K562 (cell line): ENCODE data around the gene DDAH1. TPM values are rescaled to one million over a fixed set of nuclear protein-coding genes. Genes with fewer than 3 reads are reported as not detected.

Source experiments
- ATAC-seq: fragments of 200-7000 bp; cut with Tn5 transposase; 3 replicates; pipeline ENCODE4 v1.9.1; 2020; ENCODE audit warnings: moderate library complexity
- BruUV-seq: library from RNA; stranded (reverse); fragments of 400-500 nt; replicated peaks from 2 replicates; lab custom pipeline; 2021; lab: Mats Ljungman, UMichigan
- CTCF ChIA-PET: fragments of 300-600 bp; formaldehyde crosslinking; extraction: SDS; loops from one replicate; lab custom pipeline; 2021; ENCODE audit warnings: low intra/inter-chr PET ratio; lab: Yijun Ruan, JAX
- POLR2A ChIA-PET: fragments of 300-600, 350-650 bp; sonication (Branson Sonifier 250); formaldehyde crosslinking; extraction: SDS; loops from one replicate; lab custom pipeline; 2021; ENCODE audit warnings: antibody characterized with exemption, inconsistent platforms; lab: Yijun Ruan, JAX
- DNase-seq, 4 experiments: peaks; one replicate each; pipeline versions ENCODE4 v3.0.0 to v3.0.0-alpha.2; 2011 to 2018; ENCODE audit warnings: low spot score in 3 of 4, mixed read lengths in 3 of 4; ENCODE audit errors: extremely low read depth in 1 of 4
- FAIRE-seq: peaks from 2 replicates; lab custom pipeline; 2011; peaks lifted over from hg19 to GRCh38; lab: Jason Lieb, UNC
- H2AFZ ChIP-seq: 2 replicates; pipeline ENCODE4 v1.6.0; 2011; ENCODE audit warnings: low read depth, low read length, control low read depth, inconsistent platforms
- H3K27ac ChIP-seq: fragments of 200-600 bp; 3 replicates; pipeline ENCODE4 v1.8.0; 2011; ENCODE audit warnings: low read depth, mild to moderate bottlenecking, control low read depth, inconsistent platforms, low read length, moderate library complexity, mixed read lengths; ENCODE audit errors: extremely low read depth
- H3K27me3 ChIP-seq, 2 experiments: fragments of 300-600 bp in 1 of 2; 2 replicates in 1 of 2; 3 replicates in 1 of 2; pipeline versions ENCODE4 v1.6.0 to v1.8.0; 2011; ENCODE audit warnings: inconsistent platforms in 2 of 2, low read length in 2 of 2, mild to moderate bottlenecking in 1 of 2, mixed read lengths in 1 of 2, moderate library complexity in 1 of 2; ENCODE audit not compliant: control insufficient read depth in 2 of 2, insufficient read depth in 2 of 2
- H3K36me3 ChIP-seq: fragments of 300-600 bp; 3 replicates; pipeline ENCODE4 v1.8.0; 2011; ENCODE audit warnings: mild to moderate bottlenecking, low read length, inconsistent platforms; ENCODE audit not compliant: control insufficient read depth, insufficient read depth
- H3K4me1 ChIP-seq, 2 experiments: fragments of 200-600 bp in 1 of 2; replicated peaks in 1 of 2; 2 replicates in 1 of 2; 3 replicates in 1 of 2; pipeline versions ENCODE4 v1.5.1 to v1.8.0; 2011; ENCODE audit warnings: inconsistent platforms in 2 of 2, low read length in 2 of 2, mild to moderate bottlenecking in 1 of 2, mixed read lengths in 1 of 2, moderate library complexity in 1 of 2; ENCODE audit not compliant: control insufficient read depth in 2 of 2, insufficient read depth in 2 of 2
- H3K4me2 ChIP-seq: 2 replicates; pipeline ENCODE4 v1.6.1; 2011; ENCODE audit warnings: low read length, control low read depth, inconsistent platforms, mixed read lengths; ENCODE audit not compliant: insufficient read depth
- H3K4me3 ChIP-seq: fragments of 200-600 bp; sonication (generic), shearing (Covaris generic); 2 replicates; pipeline ENCODE4 v1.5.1; 2016; ENCODE audit warnings: control low read depth, inconsistent platforms
- H3K79me2 ChIP-seq: fragments of 200-600 bp; 3 replicates; pipeline ENCODE4 v1.8.0; 2011; ENCODE audit warnings: low read length, inconsistent platforms; ENCODE audit not compliant: control insufficient read depth, insufficient read depth
- H3K9ac ChIP-seq, 2 experiments: 2 replicates each; pipeline versions ENCODE4 v1.6.0 to v1.6.1; 2011; ENCODE audit warnings: low read depth in 2 of 2, low read length in 2 of 2, control low read depth in 1 of 2, inconsistent platforms in 1 of 2, mild to moderate bottlenecking in 1 of 2, mixed read lengths in 1 of 2; ENCODE audit not compliant: insufficient read depth in 1 of 2
- H3K9me1 ChIP-seq: one replicate; pipeline ENCODE4 v1.6.0; 2011; ENCODE audit warnings: inconsistent platforms, mild to moderate bottlenecking, low read length, moderate library complexity; ENCODE audit not compliant: control insufficient read depth, insufficient read depth
- H3K9me3 ChIP-seq: replicated peaks from 2 replicates; pipeline ENCODE4 v1.5.1; 2011; ENCODE audit warnings: low read depth, low read length, inconsistent platforms; ENCODE audit not compliant: control insufficient read depth, insufficient read depth
- H4K20me1 ChIP-seq: replicated peaks from 2 replicates; pipeline ENCODE4 v1.6.1; 2011; ENCODE audit warnings: low read length, inconsistent platforms, mixed read lengths; ENCODE audit not compliant: control insufficient read depth, insufficient read depth
- CSDE1 ChIP-seq, 2 experiments: fragments of 450-650 bp; IDR thresholded peaks; 2 replicates each; pipeline ENCODE4 v1.6.1; 2016; ENCODE audit warnings: mild to moderate bottlenecking in 1 of 2
- ELF2 ChIP-seq: fragments of 250-450 bp; sonication (Bioruptor Pico); IDR thresholded peaks from 2 replicates; pipeline ENCODE4 v1.5.0; 2021; ENCODE audit warnings: mild to moderate bottlenecking
- EP400 ChIP-seq: fragments of 450-650 bp; IDR thresholded peaks from 2 replicates; pipeline ENCODE4 v1.6.1; 2017; ENCODE audit warnings: antibody characterized with exemption, mild to moderate bottlenecking, moderate library complexity
- HIVEP1 ChIP-seq: fragments of 250-450 bp; sonication (Bioruptor Pico); IDR thresholded peaks from 2 replicates; pipeline ENCODE4 v1.4.0; 2020; ENCODE audit warnings: mild to moderate bottlenecking
- JUND ChIP-seq, 2 experiments: IDR thresholded peaks; 2 replicates in 1 of 2; 3 replicates in 1 of 2; pipeline ENCODE4 v1.6.1; 2011; ENCODE audit warnings: borderline replicate concordance in 2 of 2, low read depth in 2 of 2, low read length in 2 of 2, improper control_type of control experiment in 1 of 2, missing biosample characterization in 1 of 2, missing genetic modification characterization in 1 of 2, missing genetic modification reagents in 1 of 2
- MTA1 ChIP-seq: fragments of 450-650 bp; IDR thresholded peaks from 2 replicates; pipeline ENCODE4 v1.6.1; 2017; ENCODE audit warnings: borderline replicate concordance
- NFXL1 ChIP-seq: fragments of 450-650 bp; formaldehyde crosslinking; IDR thresholded peaks from 2 replicates; pipeline ENCODE4 v1.4.0; 2021; ENCODE audit warnings: mild to moderate bottlenecking
- RBM39 ChIP-seq: fragments of 200-400 bp; formaldehyde crosslinking; optimal IDR thresholded peaks from 2 replicates; pipeline ENCODE3; 2018; ENCODE audit warnings: low read depth, low read length
- UBTF ChIP-seq, 2 experiments: IDR thresholded peaks; 2 replicates each; pipeline ENCODE4 v1.6.1; 2012; ENCODE audit warnings: improper control_type of control experiment in 2 of 2, low read depth in 2 of 2, low read length in 2 of 2, borderline replicate concordance in 1 of 2
- ZNF253 ChIP-seq: fragments of 250-450 bp; sonication (Bioruptor Pico); conservative IDR thresholded peaks from 2 replicates; pipeline ENCODE4 v1.6.1; 2021; ENCODE audit warnings: mild to moderate bottlenecking
- ZNF668 ChIP-seq: fragments of 250-450 bp; sonication (Bioruptor Pico); IDR thresholded peaks from 2 replicates; pipeline ENCODE4 v1.8.0; 2022; ENCODE audit warnings: mild to moderate bottlenecking, inconsistent platforms
- ZSCAN29 ChIP-seq: fragments of 450-650 bp; IDR thresholded peaks from 2 replicates; pipeline ENCODE4 v1.6.1; 2017
- WGBS: fragments of 100-300 bp; shearing (Covaris generic); methylation state at CpG from one replicate; pipeline ENCODE4 v1.1.6; 2016; ENCODE audit warnings: low coverage, mixed read lengths; ENCODE audit not compliant: insufficient coverage; ENCODE audit errors: missing lambda C conversion rate; 5-methylcytosine and 5-hydroxymethylcytosine counted together
- in situ Hi-C: fragments of 300-500 bp; cut with MboI; formaldehyde crosslinking; loops from 4 replicates; pipeline ENCODE4 v1.15.0; 2018; ENCODE audit warnings: inconsistent platforms, mixed read lengths
- intact Hi-C: fragments of 100-400 bp; cut with micrococcal nuclease; formaldehyde crosslinking; loops from 2 replicates; pipeline ENCODE4 v1.14.2; 2022
- polyA plus RNA-seq, 8 experiments: library from polyadenylated mRNA; depleted of rRNA in 4 of 8; stranded (reverse) in 5 of 8; unstranded in 3 of 8; fragments of >200 nt; fragmentation: Nextera tagmentation in 2 of 8; fragmentation: Illumina TruSeq in 1 of 8; extraction: Ambion mirVana in 2 of 8; extraction: Trizol in 1 of 8; gene quantifications; 2 replicates each; pipeline versions ENCODE4 v1.2.1 to v1.2.3, GENCODE V29; 2011 to 2014; ENCODE audit warnings: inconsistent platforms in 1 of 8, missing spikeins in 1 of 8
- total RNA-seq, 7 experiments: library from RNA; depleted of rRNA in 6 of 7; stranded (reverse); fragments of >200 nt in 6 of 7; fragmentation: Illumina TruSeq in 2 of 7; extraction: Trizol in 2 of 7; gene quantifications; 2 replicates each; pipeline versions ENCODE4 v1.2.1 to v1.2.3, GENCODE V29; 2011 to 2021; ENCODE audit warnings: low replicate concordance in 1 of 7
- TF ChIP-seq, protein P1 (sequence below): fragments of 450-650 bp; IDR thresholded peaks from 2 replicates; pipeline ENCODE4 v1.6.1; 2016; ENCODE audit warnings: mild to moderate bottlenecking
- TF ChIP-seq, protein P2 (sequence below), 2 experiments: IDR thresholded peaks in 1 of 2; conservative IDR thresholded peaks in 1 of 2; 2 replicates each; pipeline ENCODE4 v1.6.1; 2016; ENCODE audit warnings: low read depth in 2 of 2, mild to moderate bottlenecking in 1 of 2, missing compliant biosample characterization in 1 of 2, missing genetic modification characterization in 1 of 2, moderate library complexity in 1 of 2

The DDAH1 gene
- total and polyA plus RNA-seq, 9 of the 15 experiments (the other 6 are each of a cell fraction or from before 2014, with no cell fraction given): 0.04 to 0.24 (median 0.10) TPM

- H2AFZ ChIP-seq: no peak overlapping the region
- no peaks in the 10 kb centered on the region for H3K9me3 ChIP-seq
- H3K79me2 ChIP-seq: no peaks in the 10 kb centered on the region
- ChIA-PET CTCF (no interaction called here), POLR2A (interaction anchor here (0.8 kb wide), 1 partner anchor 211 kb away, joined by 3 read pairs; no protein-coding TSS in a partner anchor)
- no peak for ATAC-seq
- intact Hi-C loops: no loop called here
- no peak overlapping the region for H3K27ac ChIP-seq
- H3K27me3 ChIP-seq: peaks cover 2 to 22% of the 10 kb centered on the region in 2 experiments; a peak in 3 of 5 replicates
- no peak for FAIRE-seq
- peaks cover 0 to 13% of the 10 kb centered on the region in 2 experiments; a peak in 2 of 5 replicates for H3K4me1 ChIP-seq
- BruUV-seq: no TSS peak
- H4K20me1 ChIP-seq: no peaks in the 10 kb centered on the region
- no peak overlapping the region for H3K4me3 ChIP-seq
- no peaks in the 10 kb centered on the region for H3K9me1 ChIP-seq
- no peaks in the 10 kb centered on the region for H3K36me3 ChIP-seq
- in situ Hi-C loops: no loop called here
- H3K4me2 ChIP-seq: no peak overlapping the region
- WGBS: 11% methylated on average over 26 of the region's 26 CpGs
- no peak for DNase-seq
- no peak overlapping the region for H3K9ac ChIP-seq
- no peak for TF ChIP-seq ZNF253 (CRISPR knock-in tag)
- no peak for TF ChIP-seq JUND (IDR thresholded peaks at IDR 0.05; ENCODE audit: borderline replicate concordance, low read depth, low read length)
- no peak for TF ChIP-seq JUND (tag; IDR thresholded peaks at IDR 0.05; ENCODE audit: borderline replicate concordance, low read depth, low read length)
- no peak for TF ChIP-seq NFXL1
- no peak for TF ChIP-seq RBM39
- TF ChIP-seq ZNF668 (CRISPR knock-in tag): no peak
- no peak for TF ChIP-seq ELF2 (CRISPR knock-in tag)
- no peak for TF ChIP-seq UBTF (IDR thresholded peaks at IDR 0.05; ENCODE audit: borderline replicate concordance in 1 of 2, low read depth in 2 of 2, low read length in 2 of 2)
- TF ChIP-seq, protein P1, sequence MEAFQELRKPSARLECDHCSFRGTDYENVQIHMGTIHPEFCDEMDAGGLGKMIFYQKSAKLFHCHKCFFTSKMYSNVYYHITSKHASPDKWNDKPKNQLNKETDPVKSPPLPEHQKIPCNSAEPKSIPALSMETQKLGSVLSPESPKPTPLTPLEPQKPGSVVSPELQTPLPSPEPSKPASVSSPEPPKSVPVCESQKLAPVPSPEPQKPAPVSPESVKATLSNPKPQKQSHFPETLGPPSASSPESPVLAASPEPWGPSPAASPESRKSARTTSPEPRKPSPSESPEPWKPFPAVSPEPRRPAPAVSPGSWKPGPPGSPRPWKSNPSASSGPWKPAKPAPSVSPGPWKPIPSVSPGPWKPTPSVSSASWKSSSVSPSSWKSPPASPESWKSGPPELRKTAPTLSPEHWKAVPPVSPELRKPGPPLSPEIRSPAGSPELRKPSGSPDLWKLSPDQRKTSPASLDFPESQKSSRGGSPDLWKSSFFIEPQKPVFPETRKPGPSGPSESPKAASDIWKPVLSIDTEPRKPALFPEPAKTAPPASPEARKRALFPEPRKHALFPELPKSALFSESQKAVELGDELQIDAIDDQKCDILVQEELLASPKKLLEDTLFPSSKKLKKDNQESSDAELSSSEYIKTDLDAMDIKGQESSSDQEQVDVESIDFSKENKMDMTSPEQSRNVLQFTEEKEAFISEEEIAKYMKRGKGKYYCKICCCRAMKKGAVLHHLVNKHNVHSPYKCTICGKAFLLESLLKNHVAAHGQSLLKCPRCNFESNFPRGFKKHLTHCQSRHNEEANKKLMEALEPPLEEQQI: no peak
- no peak for TF ChIP-seq MTA1
- no peak for TF ChIP-seq EP400
- no peak for TF ChIP-seq CSDE1 (IDR thresholded peaks at IDR 0.05)
- TF ChIP-seq, protein P2, sequence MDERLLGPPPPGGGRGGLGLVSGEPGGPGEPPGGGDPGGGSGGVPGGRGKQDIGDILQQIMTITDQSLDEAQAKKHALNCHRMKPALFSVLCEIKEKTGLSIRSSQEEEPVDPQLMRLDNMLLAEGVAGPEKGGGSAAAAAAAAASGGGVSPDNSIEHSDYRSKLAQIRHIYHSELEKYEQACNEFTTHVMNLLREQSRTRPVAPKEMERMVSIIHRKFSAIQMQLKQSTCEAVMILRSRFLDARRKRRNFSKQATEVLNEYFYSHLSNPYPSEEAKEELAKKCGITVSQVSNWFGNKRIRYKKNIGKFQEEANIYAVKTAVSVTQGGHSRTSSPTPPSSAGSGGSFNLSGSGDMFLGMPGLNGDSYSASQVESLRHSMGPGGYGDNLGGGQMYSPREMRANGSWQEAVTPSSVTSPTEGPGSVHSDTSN (CRISPR knock-in tag; IDR thresholded peaks at IDR 0.05; ENCODE audit: low read depth): no peak
- TF ChIP-seq, protein P2 (tag; conservative IDR thresholded peaks at IDR 0.05; ENCODE audit: low read depth): no peak
- no peak for TF ChIP-seq ZSCAN29
- TF ChIP-seq HIVEP1 (CRISPR knock-in tag): no peak
These were observed 1.0 kb downstream of the DDAH1 start for GRCh38 chr1:85463731-85464496.
